ENCODE measurements around the gene CLIP4.

The CLIP4 gene

DNA sequence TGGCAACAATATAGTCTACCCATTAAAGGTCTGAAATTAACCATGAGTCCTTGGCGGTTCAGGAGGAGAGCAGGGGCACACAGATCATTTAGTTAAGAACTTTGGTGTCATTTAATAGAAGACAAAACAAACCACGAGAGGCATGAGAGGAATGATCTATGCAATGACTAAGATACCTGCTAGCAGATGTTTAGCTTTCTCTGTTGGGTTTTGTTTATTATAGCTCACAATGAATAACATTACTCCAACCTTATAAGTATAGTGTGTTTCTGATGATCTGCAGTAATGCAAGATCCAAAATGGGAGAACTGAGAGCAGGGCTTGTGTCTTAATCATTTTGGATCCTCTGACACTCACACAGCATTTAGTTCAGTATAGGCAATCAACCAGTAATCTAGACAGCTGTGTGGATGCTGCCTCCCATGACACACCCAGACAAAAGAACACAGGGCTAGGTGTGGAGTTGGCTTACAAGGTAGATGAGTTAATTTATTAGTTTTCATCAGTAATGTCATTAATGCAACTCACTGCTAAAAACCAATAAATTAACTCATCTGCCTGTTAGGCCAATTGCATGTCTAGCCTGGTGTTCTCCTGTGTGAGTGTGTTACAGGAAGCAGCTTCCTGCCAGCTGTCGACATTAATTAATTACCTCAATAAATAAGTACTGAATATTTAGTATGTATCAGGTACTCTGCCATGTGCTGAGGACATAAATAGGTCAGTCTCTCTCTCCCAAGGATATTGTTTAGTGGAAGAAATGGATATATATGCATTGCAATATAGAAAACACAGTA, 92.3 kb downstream of the CLIP4 start:
- Histone ChIP-seq H3K36me3 (ENCODE audit: control insufficient read depth, insufficient read depth, low read length) (no peaks in the 10 kb centered on the region), H3K27ac (no peak overlapping the region), H3K9me3 (ENCODE audit: control insufficient read depth, low read length) (no peaks in the 10 kb centered on the region), H2AFZ (no peak overlapping the region), H3K4me1 (no peaks in the 10 kb centered on the region), H3K9ac (no peak overlapping the region), H3K4me2 (ENCODE audit: low read length) (no peak overlapping the region), H3K79me2 (no peaks in the 10 kb centered on the region), H3K27me3 (ENCODE audit: control insufficient read depth, insufficient read depth, low read length) (no peaks in the 10 kb centered on the region), H3K4me3 (ENCODE audit: low read depth, low read length) (no peak overlapping the region)
- TF ChIP-seq, protein P1, sequence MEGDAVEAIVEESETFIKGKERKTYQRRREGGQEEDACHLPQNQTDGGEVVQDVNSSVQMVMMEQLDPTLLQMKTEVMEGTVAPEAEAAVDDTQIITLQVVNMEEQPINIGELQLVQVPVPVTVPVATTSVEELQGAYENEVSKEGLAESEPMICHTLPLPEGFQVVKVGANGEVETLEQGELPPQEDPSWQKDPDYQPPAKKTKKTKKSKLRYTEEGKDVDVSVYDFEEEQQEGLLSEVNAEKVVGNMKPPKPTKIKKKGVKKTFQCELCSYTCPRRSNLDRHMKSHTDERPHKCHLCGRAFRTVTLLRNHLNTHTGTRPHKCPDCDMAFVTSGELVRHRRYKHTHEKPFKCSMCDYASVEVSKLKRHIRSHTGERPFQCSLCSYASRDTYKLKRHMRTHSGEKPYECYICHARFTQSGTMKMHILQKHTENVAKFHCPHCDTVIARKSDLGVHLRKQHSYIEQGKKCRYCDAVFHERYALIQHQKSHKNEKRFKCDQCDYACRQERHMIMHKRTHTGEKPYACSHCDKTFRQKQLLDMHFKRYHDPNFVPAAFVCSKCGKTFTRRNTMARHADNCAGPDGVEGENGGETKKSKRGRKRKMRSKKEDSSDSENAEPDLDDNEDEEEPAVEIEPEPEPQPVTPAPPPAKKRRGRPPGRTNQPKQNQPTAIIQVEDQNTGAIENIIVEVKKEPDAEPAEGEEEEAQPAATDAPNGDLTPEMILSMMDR (IDR thresholded peaks at IDR 0.05), result no peak

DNA sequence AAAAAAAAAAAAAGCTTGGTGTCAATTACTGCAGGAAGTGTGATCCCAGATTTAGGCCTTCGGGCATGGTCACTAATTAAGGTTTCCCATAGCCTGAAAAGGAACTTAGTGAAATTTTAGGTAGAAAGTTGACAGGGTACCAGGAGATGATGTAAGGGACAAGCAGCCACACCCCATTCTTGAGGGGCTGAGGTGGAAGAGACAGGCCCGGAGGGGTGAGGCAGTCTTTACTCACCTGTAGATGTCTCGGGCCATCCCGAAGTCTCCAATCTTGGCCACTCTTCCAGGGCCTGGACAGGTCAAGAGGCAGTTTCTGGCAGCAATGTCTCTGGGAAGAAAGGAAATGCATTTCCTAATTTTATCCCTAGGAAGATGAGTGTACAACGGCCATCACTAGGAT, 94.3 kb downstream of the CLIP4 start:
- Histone ChIP-seq H3K27me3 (ENCODE audit: control insufficient read depth, insufficient read depth, low read length) (no peaks in the 10 kb centered on the region), H3K9me3 (ENCODE audit: control insufficient read depth, low read length) (no peaks in the 10 kb centered on the region), H3K9ac (no peak overlapping the region), H3K4me1 (no peaks in the 10 kb centered on the region), H3K79me2 (no peaks in the 10 kb centered on the region), H3K4me3 (ENCODE audit: low read depth, low read length) (no peak overlapping the region), H3K27ac (no peak overlapping the region), H3K36me3 (ENCODE audit: control insufficient read depth, insufficient read depth, low read length) (no peaks in the 10 kb centered on the region), H2AFZ (no peak overlapping the region), H3K4me2 (ENCODE audit: low read length) (no peak overlapping the region)
- TF ChIP-seq, protein P1 (IDR thresholded peaks at IDR 0.05), result no peak

DNA sequence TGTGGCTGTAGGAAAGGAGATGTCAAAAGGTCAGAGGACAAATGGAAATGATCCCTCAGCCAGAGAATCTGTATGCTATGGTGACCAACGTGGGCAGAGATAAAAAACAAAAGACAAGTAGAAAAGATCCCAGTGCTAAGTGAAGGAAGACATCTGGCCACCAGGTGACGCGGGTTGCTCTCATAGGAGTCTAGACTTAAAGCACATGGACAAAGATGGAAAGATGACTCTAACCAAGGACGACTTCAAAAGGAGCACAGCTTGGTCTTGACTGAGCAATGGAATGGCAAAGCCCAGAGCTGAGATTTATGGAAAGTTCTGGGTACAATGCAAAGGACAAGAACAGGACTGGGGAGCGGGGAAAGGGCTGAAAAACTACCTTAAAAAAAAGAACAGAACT, 96.8 kb downstream of the CLIP4 start:
- H2AFZ ChIP-seq, result no peak overlapping the region
- H3K79me2 ChIP-seq, result no peaks in the 10 kb centered on the region
- no peak overlapping the region for H3K4me3 ChIP-seq (ENCODE audit: low read depth, low read length)
- H3K36me3 ChIP-seq (ENCODE audit: control insufficient read depth, insufficient read depth, low read length), result no peaks in the 10 kb centered on the region
- H3K4me1 ChIP-seq, result no peaks in the 10 kb centered on the region
- H3K27ac ChIP-seq, result no peak overlapping the region
- no peaks in the 10 kb centered on the region for H3K27me3 ChIP-seq (ENCODE audit: control insufficient read depth, insufficient read depth, low read length)
- TF ChIP-seq, protein P1 (IDR thresholded peaks at IDR 0.05), result no peak
- H3K9me3 ChIP-seq (ENCODE audit: control insufficient read depth, low read length), result no peaks in the 10 kb centered on the region
- H3K4me2 ChIP-seq (ENCODE audit: low read length), result no peak overlapping the region
- H3K9ac ChIP-seq, result no peak overlapping the region

DNA sequence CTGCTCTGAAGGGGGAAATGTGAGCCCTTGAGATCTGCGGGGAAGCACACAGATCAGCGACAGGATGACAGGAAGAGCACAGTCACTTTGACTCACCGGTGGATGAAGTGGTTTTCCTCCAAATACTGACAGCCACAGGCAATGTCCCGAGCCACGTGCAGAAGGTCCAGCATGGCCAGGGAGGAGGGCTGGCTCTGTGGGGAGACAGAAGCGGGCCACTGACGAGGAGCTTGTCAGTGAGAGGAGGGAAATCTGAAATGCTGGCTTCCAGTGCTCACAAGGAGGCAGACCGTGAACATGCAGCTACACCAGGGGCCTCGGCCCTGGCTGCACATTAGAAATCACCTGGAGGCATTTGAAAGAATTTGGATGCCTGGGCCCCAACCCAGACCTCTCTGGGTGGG, 98.7 kb downstream of the CLIP4 start:
- Histone ChIP-seq H3K9me3 (ENCODE audit: control insufficient read depth, low read length) (no peaks in the 10 kb centered on the region), H2AFZ (no peak overlapping the region)

More for the DNA sequence above, 98.7 kb downstream of the CLIP4 start:
- H3K4me1 ChIP-seq, result no peaks in the 10 kb centered on the region
- H3K4me3 ChIP-seq (ENCODE audit: low read depth, low read length), result no peak overlapping the region
- no peaks in the 10 kb centered on the region for H3K27me3 ChIP-seq (ENCODE audit: control insufficient read depth, insufficient read depth, low read length)
- H3K4me2 ChIP-seq (ENCODE audit: low read length), result no peak overlapping the region
- no peaks in the 10 kb centered on the region for H3K79me2 ChIP-seq
- no peak overlapping the region for H3K27ac ChIP-seq
- no peak overlapping the region for H3K9ac ChIP-seq
- TF ChIP-seq, protein P1 (IDR thresholded peaks at IDR 0.05), result no peak
- no peaks in the 10 kb centered on the region for H3K36me3 ChIP-seq (ENCODE audit: control insufficient read depth, insufficient read depth, low read length)

Data from parathyroid adenoma (tissue), 2 donors.